ENCODE measurements around the gene SPATA31C1.

GRCh38 chr9:87909310-87910041 is 8.3 kb upstream of the SPATA31C1 start:
- TF ChIP-seq EZH2phosphoT487 (IDR thresholded peaks at IDR 0.05; ENCODE audit: low read length) (no peak), CTCF (IDR thresholded peaks at IDR 0.05; ENCODE audit: low read length) (no peak), EZH2 (optimal IDR thresholded peaks at IDR 0.05; ENCODE audit: low read depth, low read length) (no peak)

All from MM.1S (cell line).